PC-3 (cell line): ENCODE data around the gene PALD1. TPM values are rescaled to one million over a fixed set of nuclear protein-coding genes. Genes with fewer than 3 reads are reported as not detected.

Experiments
- ATAC-seq: fragments of 200-7000 bp; cut with Tn5 transposase; 2 replicates; pipeline ENCODE4 v1.9.1; 2020; ENCODE audit warnings: mild to moderate bottlenecking, moderate library complexity
- BruUV-seq: library from RNA; stranded (reverse); fragments of 400-500 nt; replicated peaks from 2 replicates; lab custom pipeline; 2021; lab: Mats Ljungman, UMichigan
- CTCF ChIA-PET: fragments of 300-600 bp; sonication (Branson Sonifier 250); formaldehyde crosslinking; loops from one replicate; lab custom pipeline; 2022; ENCODE audit warnings: antibody characterized with exemption; lab: Charles Lee
- POLR2A ChIA-PET: fragments of 300-600 bp; sonication (Branson Sonifier 250); formaldehyde crosslinking; loops from one replicate; lab custom pipeline; 2022; ENCODE audit warnings: antibody characterized with exemption; ENCODE audit not compliant: unreplicated experiment; lab: Charles Lee
- DNase-seq: peaks from one replicate; pipeline ENCODE4 v3.0.0-alpha.2; 2015
- H2AFZ ChIP-seq: fragments of 300-600 bp; sonication (generic); 2 replicates; pipeline ENCODE4 v1.6.0; 2016; ENCODE audit warnings: antibody characterized with exemption, low read length
- H3F3A ChIP-seq: fragments of 300-600 bp; sonication (generic); one replicate; pipeline ENCODE4 v1.6.0; 2017; ENCODE audit warnings: antibody characterized with exemption, low read length, control low read depth, mild to moderate bottlenecking; ENCODE audit not compliant: unreplicated experiment
- H3K27ac ChIP-seq: fragments of 300-600 bp; sonication (generic); 2 replicates; pipeline ENCODE4 v1.5.1; 2016; ENCODE audit warnings: mild to moderate bottlenecking, low read length
- H3K27me3 ChIP-seq: fragments of 300-600 bp; sonication (generic); 2 replicates; pipeline ENCODE4 v1.6.1; 2016; ENCODE audit warnings: low read length, mixed read lengths
- H3K36me3 ChIP-seq: fragments of 300-600 bp; sonication (generic); 2 replicates; pipeline ENCODE4 v1.6.1; 2016; ENCODE audit warnings: low read depth, mixed run types, low read length, mixed read lengths
- H3K4me1 ChIP-seq: fragments of 300-600 bp; sonication (generic); 2 replicates; pipeline ENCODE4 v1.5.1; 2016; ENCODE audit warnings: low read length; ENCODE audit not compliant: insufficient read depth
- H3K4me2 ChIP-seq: fragments of 300-600 bp; sonication (generic); 2 replicates; pipeline ENCODE4 v1.6.0; 2016; ENCODE audit warnings: low read length
- H3K4me3 ChIP-seq: fragments of 300-600 bp; sonication (generic); 2 replicates; pipeline ENCODE4 v1.5.1; 2016; ENCODE audit warnings: mild to moderate bottlenecking, low read length, mixed read lengths
- H3K79me2 ChIP-seq: fragments of 300-600 bp; sonication (generic); 2 replicates; pipeline ENCODE4 v1.6.1; 2017; ENCODE audit warnings: low read length, mixed read lengths
- H3K9ac ChIP-seq: fragments of 300-600 bp; sonication (generic); 2 replicates; pipeline ENCODE4 v1.6.0; 2016; ENCODE audit warnings: mild to moderate bottlenecking, low read length
- H3K9me2 ChIP-seq: fragments of 300-600 bp; sonication (generic); replicated peaks from 2 replicates; pipeline ENCODE4 v1.6.1; 2016; ENCODE audit warnings: mixed run types, low read length, mixed read lengths
- H3K9me3 ChIP-seq: fragments of 300-600 bp; sonication (generic); 2 replicates; pipeline ENCODE4 v1.6.1; 2016; ENCODE audit warnings: low read length, mixed read lengths
- H4K20me1 ChIP-seq: fragments of 300-600 bp; sonication (generic); 2 replicates; pipeline ENCODE4 v1.6.1; 2016; ENCODE audit warnings: low read length, mixed read lengths
- EZH2 ChIP-seq: fragments of 300-600 bp; sonication (generic); IDR thresholded peaks from one replicate; pipeline ENCODE4 v1.6.1; 2017; ENCODE audit warnings: antibody characterized with exemption, mild to moderate bottlenecking, low read length; ENCODE audit not compliant: unreplicated experiment
- EZH2phosphoT487 ChIP-seq: fragments of 300-600 bp; sonication (generic); IDR thresholded peaks from 2 replicates; pipeline ENCODE4 v1.6.1; 2018; ENCODE audit warnings: mild to moderate bottlenecking, antibody characterized with exemption, low read length, borderline replicate concordance
- intact Hi-C: fragments of 100-400 bp; cut with micrococcal nuclease; formaldehyde crosslinking; loops from 2 replicates; pipeline ENCODE4 v1.9.0; 2023
- total RNA-seq: library from RNA; depleted of rRNA; stranded (reverse); fragments of >200 nt; gene quantifications from 2 replicates; pipeline ENCODE4 v1.2.3, GENCODE V29; 2014
- TF ChIP-seq, protein P1 (sequence below): fragments of 300-600 bp; sonication (generic); conservative IDR thresholded peaks from 2 replicates; pipeline ENCODE4 v1.5.1; 2017; ENCODE audit warnings: antibody characterized with exemption, low read depth, mild to moderate bottlenecking, low read length

PALD1 gene
- total RNA-seq, 1 experiment from 2014 or later = 0.80 TPM

DNA sequence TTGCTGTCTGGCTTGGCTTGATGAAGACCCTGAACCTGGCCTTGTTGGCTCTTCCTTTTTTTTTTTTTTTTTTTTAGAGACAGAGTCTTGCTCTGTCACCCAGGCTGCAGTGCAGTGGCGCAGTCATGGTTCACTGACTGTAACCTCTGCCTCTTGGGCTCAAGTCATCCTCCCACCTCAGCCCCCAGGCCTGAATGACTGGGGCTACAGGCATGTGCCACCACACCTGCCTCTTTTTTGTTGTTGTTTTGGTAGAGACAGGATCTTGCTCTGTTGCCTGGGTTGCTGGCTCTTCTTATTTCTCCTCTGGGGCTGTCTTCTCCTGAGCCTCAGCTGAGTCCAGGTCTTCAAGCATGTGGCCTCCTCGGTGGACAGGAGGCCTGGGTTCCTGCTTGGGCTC is 79.3 kb downstream of the PALD1 start:
- Histone ChIP-seq H3K79me2 (no peaks in the 10 kb centered on the region), H4K20me1 (no peaks in the 10 kb centered on the region), H3K4me3 (no peak overlapping the region), H3K9me2 (no peaks in the 10 kb centered on the region), H3K27ac (no peak overlapping the region), H3K36me3 (no peaks in the 10 kb centered on the region), H3K4me2 (no peak overlapping the region), H3K4me1 (no peaks in the 10 kb centered on the region), H2AFZ (no peak overlapping the region), H3K9ac (no peak overlapping the region), H3F3A (no peaks in the 10 kb centered on the region), H3K9me3 (no peaks in the 10 kb centered on the region), H3K27me3 (no peaks in the 10 kb centered on the region)
- CTCF ChIA-PET = no interaction called here
- TF ChIP-seq, protein P1, sequence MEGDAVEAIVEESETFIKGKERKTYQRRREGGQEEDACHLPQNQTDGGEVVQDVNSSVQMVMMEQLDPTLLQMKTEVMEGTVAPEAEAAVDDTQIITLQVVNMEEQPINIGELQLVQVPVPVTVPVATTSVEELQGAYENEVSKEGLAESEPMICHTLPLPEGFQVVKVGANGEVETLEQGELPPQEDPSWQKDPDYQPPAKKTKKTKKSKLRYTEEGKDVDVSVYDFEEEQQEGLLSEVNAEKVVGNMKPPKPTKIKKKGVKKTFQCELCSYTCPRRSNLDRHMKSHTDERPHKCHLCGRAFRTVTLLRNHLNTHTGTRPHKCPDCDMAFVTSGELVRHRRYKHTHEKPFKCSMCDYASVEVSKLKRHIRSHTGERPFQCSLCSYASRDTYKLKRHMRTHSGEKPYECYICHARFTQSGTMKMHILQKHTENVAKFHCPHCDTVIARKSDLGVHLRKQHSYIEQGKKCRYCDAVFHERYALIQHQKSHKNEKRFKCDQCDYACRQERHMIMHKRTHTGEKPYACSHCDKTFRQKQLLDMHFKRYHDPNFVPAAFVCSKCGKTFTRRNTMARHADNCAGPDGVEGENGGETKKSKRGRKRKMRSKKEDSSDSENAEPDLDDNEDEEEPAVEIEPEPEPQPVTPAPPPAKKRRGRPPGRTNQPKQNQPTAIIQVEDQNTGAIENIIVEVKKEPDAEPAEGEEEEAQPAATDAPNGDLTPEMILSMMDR = no peak
- TF ChIP-seq EZH2 (no peak), EZH2phosphoT487 (no peak)
- DNase-seq = no peak
- intact Hi-C loops = loop anchor here (2.0 kb wide), 1 partner anchor 323 kb away; no protein-coding TSS in a partner anchor
- POLR2A ChIA-PET = no interaction called here
- no TSS peak for BruUV-seq
- ATAC-seq = no peak

- no TSS peak for BruUV-seq
- H3K9me2 ChIP-seq = no peaks in the 10 kb centered on the region
- no peaks in the 10 kb centered on the region for H4K20me1 ChIP-seq
- intact Hi-C loops = loop anchor here (2.0 kb wide), 1 partner anchor 323 kb away; no protein-coding TSS in a partner anchor
- TF ChIP-seq EZH2 (no peak), EZH2phosphoT487 (no peak)
- TF ChIP-seq, protein P1 = no peak
- no peaks in the 10 kb centered on the region for H3K9me3 ChIP-seq
- DNase-seq (no peak), ATAC-seq (no peak)
- no peaks in the 10 kb centered on the region for H3K79me2 ChIP-seq
- H3K4me2 ChIP-seq = no peak overlapping the region
- H3F3A ChIP-seq = no peaks in the 10 kb centered on the region
- no peaks in the 10 kb centered on the region for H3K27me3 ChIP-seq
- H3K4me3 ChIP-seq = no peak overlapping the region
- ChIA-PET POLR2A (no interaction called here), CTCF (no interaction called here)
- no peak overlapping the region for H3K27ac ChIP-seq
- H3K4me1 ChIP-seq = no peaks in the 10 kb centered on the region
- H2AFZ ChIP-seq = no peak overlapping the region
- no peaks in the 10 kb centered on the region for H3K36me3 ChIP-seq
- H3K9ac ChIP-seq = no peak overlapping the region
These were observed 79.7 kb downstream of the PALD1 start for GRCh38 chr10:70558295-70558694.
